Spleen (tissue), 7 donors: ENCODE measurements around the gene CLDND1.

Experiments used
- CTCF ChIP-seq, 11 experiments: fragments of 200-600 bp in 7 of 11; fragments of 450-650 bp in 4 of 11; sonication (generic) in 4 of 11; IDR thresholded peaks in 8 of 11; conservative IDR thresholded peaks in 3 of 11; 1 replicate in 7 of 11; 2 replicates in 4 of 11; pipeline versions ENCODE4 v1.4.0 to v1.8.0; 2016 to 2021; ENCODE audit warnings: antibody characterized with exemption in 11 of 11, inconsistent platforms in 4 of 11, mild to moderate bottlenecking in 1 of 11
- POLR2AphosphoS5 ChIP-seq, 3 donors: sonication (generic); formaldehyde crosslinking; IDR thresholded peaks; one replicate each; pipeline ENCODE4 v1.5.1; 2017; ENCODE audit warnings: antibody characterized with exemption in 3 of 3
- donor health status: DM: no; HTN: no; CAD: no; lungs with moderate emphysema.
- donor health status: DM: no; HTN: no; CAD: no.
- donor health status: DM: no; HTN: no; CAD: no.

GRCh38 chr3:98525494-98525893 lies 2.8 kb upstream of the CLDND1 start:
- TF ChIP-seq POLR2AphosphoS5 (IDR thresholded peaks at IDR 0.05) (no peak), CTCF (IDR thresholded peaks at IDR 0.05 in 8 of 11, conservative IDR thresholded peaks at IDR 0.05 in 3 of 11) (no peak)
